ENCODE results near the gene NPIPB8. TPM values are rescaled to one million over a fixed set of nuclear protein-coding genes. Genes with fewer than 3 reads are reported as not detected.
"Not testable (repeated sequence)": the region's sequence is repeated elsewhere in the genome, so short reads cannot be mapped to it uniquely, and the experiment has no call there.

Gene NPIPB8
- total RNA-seq, 1 donor from 2014 or later, result not detected

DNA sequence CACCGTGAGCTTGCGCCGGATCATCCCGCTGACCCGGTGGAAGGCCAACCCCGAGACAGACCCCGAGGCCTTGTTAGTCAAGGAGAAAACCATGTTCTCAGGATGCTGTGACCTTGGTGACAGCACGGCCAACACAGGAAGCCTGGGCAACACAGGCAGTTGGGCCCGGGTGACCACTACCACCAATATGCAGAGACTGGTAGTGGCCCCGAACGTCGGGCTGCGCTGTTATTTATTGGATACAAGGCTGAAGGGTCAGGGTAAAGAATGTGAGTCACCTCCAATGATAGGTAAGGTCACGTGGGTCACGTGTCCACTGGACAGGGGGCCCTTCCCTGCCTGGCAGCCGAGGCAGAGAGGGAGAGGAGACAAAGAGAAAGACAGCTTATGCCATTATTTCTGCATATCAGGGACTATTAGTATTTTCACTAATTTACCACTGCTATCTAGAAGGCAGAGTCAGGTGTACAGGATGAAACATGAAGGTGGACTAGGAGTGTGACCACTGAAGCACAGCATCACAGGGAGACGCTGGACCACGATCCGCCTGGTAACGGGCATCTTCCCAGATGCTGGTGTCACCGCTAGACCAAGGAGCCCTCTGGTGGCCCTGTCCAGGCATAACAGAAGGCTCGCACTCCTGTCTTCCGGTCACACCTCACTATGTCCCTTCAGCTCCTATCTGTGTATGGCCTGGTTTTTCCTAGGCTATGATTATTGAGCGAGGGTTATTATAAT, 22.2 kb upstream of the NPIPB8 start:
- peak; percentile 79 for DNase-seq
- not testable (repeated sequence) for H3K9me3 Mint-ChIP-seq (ENCODE audit: unreplicated experiment)

DNA sequence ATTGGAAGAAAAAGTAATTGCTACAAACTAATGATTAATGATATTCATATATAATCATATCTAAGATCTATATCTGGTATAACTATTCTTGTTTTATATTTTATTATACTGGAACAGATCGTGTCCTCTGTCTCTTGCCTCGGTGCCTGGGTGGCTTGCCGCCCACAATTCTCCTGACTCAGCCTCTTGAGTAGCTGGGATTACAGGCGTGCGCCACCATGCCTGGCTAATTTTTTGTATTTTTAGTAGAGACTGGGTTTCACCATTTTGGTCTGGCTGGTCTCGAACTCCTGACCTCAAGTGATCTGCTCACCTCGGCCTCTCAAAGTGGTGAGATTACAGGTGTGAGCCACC, 21.7 kb upstream of the NPIPB8 start:
- H3K27ac Mint-ChIP-seq (ENCODE audit: unreplicated experiment); H3K27me3 Mint-ChIP-seq (ENCODE audit: unreplicated experiment); DNase-seq; H3K9me3 Mint-ChIP-seq (ENCODE audit: unreplicated experiment); H3K36me3 Mint-ChIP-seq (ENCODE audit: unreplicated experiment); H3K4me1 Mint-ChIP-seq (ENCODE audit: low read depth, unreplicated experiment); H3K4me3 Mint-ChIP-seq (ENCODE audit: unreplicated experiment): not testable (repeated sequence)

More for the DNA sequence above, 22.2 kb upstream of the NPIPB8 start:
- not testable (repeated sequence) for H3K4me1 Mint-ChIP-seq (ENCODE audit: low read depth, unreplicated experiment); H3K4me3 Mint-ChIP-seq (ENCODE audit: unreplicated experiment); H3K27me3 Mint-ChIP-seq (ENCODE audit: unreplicated experiment); H3K36me3 Mint-ChIP-seq (ENCODE audit: unreplicated experiment); H3K27ac Mint-ChIP-seq (ENCODE audit: unreplicated experiment)
- TF ChIP-seq, protein P1, sequence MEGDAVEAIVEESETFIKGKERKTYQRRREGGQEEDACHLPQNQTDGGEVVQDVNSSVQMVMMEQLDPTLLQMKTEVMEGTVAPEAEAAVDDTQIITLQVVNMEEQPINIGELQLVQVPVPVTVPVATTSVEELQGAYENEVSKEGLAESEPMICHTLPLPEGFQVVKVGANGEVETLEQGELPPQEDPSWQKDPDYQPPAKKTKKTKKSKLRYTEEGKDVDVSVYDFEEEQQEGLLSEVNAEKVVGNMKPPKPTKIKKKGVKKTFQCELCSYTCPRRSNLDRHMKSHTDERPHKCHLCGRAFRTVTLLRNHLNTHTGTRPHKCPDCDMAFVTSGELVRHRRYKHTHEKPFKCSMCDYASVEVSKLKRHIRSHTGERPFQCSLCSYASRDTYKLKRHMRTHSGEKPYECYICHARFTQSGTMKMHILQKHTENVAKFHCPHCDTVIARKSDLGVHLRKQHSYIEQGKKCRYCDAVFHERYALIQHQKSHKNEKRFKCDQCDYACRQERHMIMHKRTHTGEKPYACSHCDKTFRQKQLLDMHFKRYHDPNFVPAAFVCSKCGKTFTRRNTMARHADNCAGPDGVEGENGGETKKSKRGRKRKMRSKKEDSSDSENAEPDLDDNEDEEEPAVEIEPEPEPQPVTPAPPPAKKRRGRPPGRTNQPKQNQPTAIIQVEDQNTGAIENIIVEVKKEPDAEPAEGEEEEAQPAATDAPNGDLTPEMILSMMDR (IDR thresholded peaks at IDR 0.05; ENCODE audit: partially characterized antibody, unreplicated experiment), result peak; percentile 74

DNA sequence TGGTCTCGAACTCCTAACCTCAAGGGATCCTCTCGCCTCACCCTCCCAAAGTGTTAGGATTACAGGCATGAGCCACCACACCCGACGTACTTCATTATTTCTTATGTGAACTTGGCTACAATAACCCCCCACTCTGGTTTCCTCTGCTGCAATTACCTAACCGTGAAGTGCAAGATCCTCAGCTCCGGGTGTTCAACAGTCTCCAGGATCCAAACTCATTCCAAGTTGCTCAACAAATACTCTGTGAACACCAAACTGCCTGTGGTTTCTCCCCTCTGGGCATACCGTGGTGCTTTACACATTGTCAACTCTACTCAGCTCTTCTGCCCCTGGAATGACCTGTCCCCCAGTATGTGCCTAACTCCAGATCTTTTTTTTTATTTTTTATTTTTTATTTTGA, 21.2 kb upstream of the NPIPB8 start:
- no peaks in the 10 kb centered on the region for H3K27me3 Mint-ChIP-seq (ENCODE audit: unreplicated experiment)
- H3K4me1 Mint-ChIP-seq (ENCODE audit: low read depth, unreplicated experiment), result no peaks in the 10 kb centered on the region
- no peak overlapping the region for H3K4me3 Mint-ChIP-seq (ENCODE audit: unreplicated experiment)
- no peak for DNase-seq
- no peaks in the 10 kb centered on the region for H3K9me3 Mint-ChIP-seq (ENCODE audit: unreplicated experiment)
- TF ChIP-seq, protein P1 (IDR thresholded peaks at IDR 0.05; ENCODE audit: partially characterized antibody, unreplicated experiment), result no peak
- H3K36me3 Mint-ChIP-seq (ENCODE audit: unreplicated experiment), result no peaks in the 10 kb centered on the region
- H3K27ac Mint-ChIP-seq (ENCODE audit: unreplicated experiment), result no peak overlapping the region

DNA sequence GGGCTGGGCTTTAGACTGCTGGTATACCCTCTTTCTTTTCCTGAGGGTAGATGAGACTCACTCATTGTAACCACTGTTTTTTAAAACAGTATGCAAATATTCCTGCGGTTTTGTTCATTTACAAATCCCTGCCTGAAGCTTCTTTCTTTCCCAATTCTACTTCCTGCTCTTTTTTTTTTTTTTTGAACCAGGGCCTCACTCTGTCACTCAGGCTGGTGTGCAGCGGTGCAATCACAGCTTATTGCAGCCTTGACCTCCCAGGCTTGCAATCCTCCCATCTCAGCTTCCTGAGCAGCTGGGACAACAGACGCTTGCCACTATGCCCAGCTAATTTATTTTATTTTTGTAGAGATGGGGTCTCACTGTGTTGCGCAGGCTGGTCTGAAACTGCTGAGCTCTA, 20.0 kb upstream of the NPIPB8 start:
- Mint-ChIP-seq H3K9me3 (ENCODE audit: unreplicated experiment) (no peaks in the 10 kb centered on the region), H3K27ac (ENCODE audit: unreplicated experiment) (no peak overlapping the region)
- no peak for DNase-seq

DNA sequence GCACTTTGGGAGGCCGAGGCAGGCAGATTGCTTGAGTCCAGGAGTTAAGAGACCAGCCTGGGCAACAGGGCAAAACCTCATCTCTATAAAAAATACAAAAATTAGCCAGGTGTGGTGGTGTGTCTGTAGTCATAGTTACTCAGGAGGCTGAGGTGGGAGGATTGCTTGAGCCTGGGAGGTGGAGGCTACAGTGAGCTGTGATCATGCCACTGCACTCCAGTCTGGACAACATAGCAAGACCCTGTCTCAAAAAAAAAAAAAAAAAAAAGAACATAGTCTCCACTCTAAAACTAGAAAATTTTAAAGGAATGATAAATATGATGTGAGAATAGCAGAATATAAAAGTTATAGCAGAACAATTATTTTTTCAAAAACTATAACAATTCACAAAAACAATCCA, 17.5 kb upstream of the NPIPB8 start:
- not testable (repeated sequence) for H3K4me3 Mint-ChIP-seq (ENCODE audit: unreplicated experiment); H3K27ac Mint-ChIP-seq (ENCODE audit: unreplicated experiment); DNase-seq; H3K27me3 Mint-ChIP-seq (ENCODE audit: unreplicated experiment); H3K9me3 Mint-ChIP-seq (ENCODE audit: unreplicated experiment); H3K36me3 Mint-ChIP-seq (ENCODE audit: unreplicated experiment); H3K4me1 Mint-ChIP-seq (ENCODE audit: low read depth, unreplicated experiment)

More for the DNA sequence above, 20.0 kb upstream of the NPIPB8 start:
- no peak overlapping the region for H3K4me3 Mint-ChIP-seq (ENCODE audit: unreplicated experiment)
- H3K27me3 Mint-ChIP-seq (ENCODE audit: unreplicated experiment), result no peaks in the 10 kb centered on the region
- H3K36me3 Mint-ChIP-seq (ENCODE audit: unreplicated experiment), result no peaks in the 10 kb centered on the region
- H3K4me1 Mint-ChIP-seq (ENCODE audit: low read depth, unreplicated experiment), result no peaks in the 10 kb centered on the region
- TF ChIP-seq, protein P1 (IDR thresholded peaks at IDR 0.05; ENCODE audit: partially characterized antibody, unreplicated experiment), result no peak

DNA sequence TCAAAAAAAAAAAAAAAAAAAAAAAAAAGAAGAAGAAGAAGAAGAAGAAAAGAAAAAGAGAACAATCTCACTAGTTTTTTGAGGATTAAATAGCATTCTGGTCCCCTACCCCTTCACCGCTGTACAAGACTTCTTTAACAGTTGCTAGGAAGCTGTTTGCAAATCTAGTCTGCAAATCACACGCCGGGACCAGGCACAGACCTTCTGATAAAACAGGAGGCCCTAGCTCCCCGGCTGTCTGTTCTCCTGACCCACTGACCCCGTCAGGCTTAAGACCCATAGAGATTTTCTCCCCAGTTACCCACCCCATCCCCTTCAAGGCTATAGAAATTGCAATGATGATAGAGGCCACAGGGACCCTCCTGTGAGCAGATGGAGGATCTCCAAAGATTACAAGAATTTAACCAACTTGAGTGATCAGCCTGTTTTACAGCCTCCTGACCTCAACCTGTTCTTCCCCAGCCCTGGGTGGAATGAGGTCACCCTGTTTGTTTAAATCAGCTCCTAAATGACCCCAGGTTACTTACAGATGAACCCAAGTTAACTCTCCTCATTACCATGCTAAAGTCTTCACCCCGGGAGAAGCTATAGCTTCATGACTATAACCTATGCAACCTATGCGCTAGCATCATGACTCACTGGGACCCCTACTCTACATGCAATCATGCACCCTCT, 16.2 kb upstream of the NPIPB8 start:
- Mint-ChIP-seq H3K9me3 (ENCODE audit: unreplicated experiment) (no peaks in the 10 kb centered on the region), H3K36me3 (ENCODE audit: unreplicated experiment) (no peaks in the 10 kb centered on the region), H3K4me3 (ENCODE audit: unreplicated experiment) (no peak overlapping the region), H3K27ac (ENCODE audit: unreplicated experiment) (no peak overlapping the region), H3K27me3 (ENCODE audit: unreplicated experiment) (peaks cover 2% of the 10 kb centered on the region), H3K4me1 (ENCODE audit: low read depth, unreplicated experiment) (no peaks in the 10 kb centered on the region)
- TF ChIP-seq, protein P1 (IDR thresholded peaks at IDR 0.05; ENCODE audit: partially characterized antibody, unreplicated experiment), result no peak
- no peak for DNase-seq

DNA sequence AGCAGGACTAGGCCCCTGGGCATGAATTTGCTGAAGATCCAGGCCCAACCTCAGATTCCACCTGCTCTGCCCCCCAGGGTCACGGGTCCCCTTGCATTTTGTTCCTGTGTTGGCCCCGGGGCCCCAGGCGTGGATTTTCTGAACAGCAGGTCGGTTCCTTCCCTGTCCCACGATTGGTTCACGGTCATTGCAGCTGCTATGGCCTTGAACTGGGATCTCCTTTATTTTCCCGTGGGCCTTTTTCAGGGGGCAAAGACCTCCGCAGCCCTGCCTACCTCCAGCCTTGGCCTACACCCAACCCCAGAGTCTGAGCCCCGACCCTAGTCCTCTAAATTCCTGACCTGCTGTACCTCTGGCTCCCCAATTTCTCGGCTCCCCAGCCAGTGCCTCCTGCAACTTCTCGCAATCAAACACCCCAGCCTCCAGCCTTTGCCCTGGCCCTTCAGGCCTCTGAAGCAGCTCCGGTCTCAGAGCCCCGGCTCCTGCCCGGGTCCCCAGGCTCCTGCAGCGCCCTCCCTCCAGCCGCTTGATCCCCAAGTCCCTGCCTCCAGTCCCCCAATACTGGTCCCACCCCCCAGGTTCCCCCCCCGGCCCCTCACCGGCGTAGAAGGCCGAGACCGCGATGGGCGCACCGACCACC, 15.2 kb upstream of the NPIPB8 start:
- not testable (repeated sequence) for H3K27ac Mint-ChIP-seq (ENCODE audit: unreplicated experiment); H3K4me1 Mint-ChIP-seq (ENCODE audit: low read depth, unreplicated experiment)

More for the DNA sequence above, 15.2 kb upstream of the NPIPB8 start:
- DNase-seq; H3K9me3 Mint-ChIP-seq (ENCODE audit: unreplicated experiment); H3K27me3 Mint-ChIP-seq (ENCODE audit: unreplicated experiment); H3K4me3 Mint-ChIP-seq (ENCODE audit: unreplicated experiment); H3K36me3 Mint-ChIP-seq (ENCODE audit: unreplicated experiment): not testable (repeated sequence)

Measured in glutamatergic neuron (in vitro differentiated cells).